IMR-90 (cell line): ENCODE measurements around the gene HOXA2. TPM values are rescaled to one million over a fixed set of nuclear protein-coding genes. Genes with fewer than 3 reads are reported as not detected.
A peak's percentile ranks its signal among the peaks of the same experiment; 100 is the strongest.

Experiments
- ATAC-seq: fragments of 200-7000 bp; cut with Tn5 transposase; 2 replicates; pipeline ENCODE4 v1.9.1; 2020; ENCODE audit warnings: low read depth, mild to moderate bottlenecking, moderate library complexity
- BruUV-seq: library from RNA; stranded (reverse); fragments of 400-500 nt; replicated peaks from 2 replicates; lab custom pipeline; 2021; lab: Mats Ljungman, UMichigan
- CTCF ChIA-PET: fragments of 300-600 bp; formaldehyde crosslinking; extraction: SDS; loops from one replicate; lab custom pipeline; 2021; ENCODE audit warnings: antibody characterized with exemption; lab: Yijun Ruan, JAX
- POLR2A ChIA-PET: fragments of 300-600 bp; sonication (Branson Sonifier 250); formaldehyde crosslinking; loops from one replicate; lab custom pipeline; 2022; ENCODE audit warnings: antibody characterized with exemption; ENCODE audit not compliant: unreplicated experiment; lab: Charles Lee
- DNase-seq: peaks from one replicate; pipeline ENCODE4 v3.0.0; 2013
- H2AFZ ChIP-seq: replicated peaks from 2 replicates; pipeline ENCODE3; 2013; ENCODE audit warnings: low read length, mild to moderate bottlenecking; ENCODE audit not compliant: poor library complexity
- H2AK5ac ChIP-seq: 2 replicates; pipeline ENCODE4 v1.6.1; 2013; ENCODE audit warnings: low read depth, low read length, inconsistent platforms
- H2AK9ac ChIP-seq: replicated peaks from 2 replicates; pipeline ENCODE3; 2013; ENCODE audit warnings: mild to moderate bottlenecking, low read depth, low read length, moderate library complexity; ENCODE audit not compliant: poor library complexity
- H2BK120ac ChIP-seq: 2 replicates; pipeline ENCODE4 v1.6.1; 2013; ENCODE audit warnings: low read depth, low read length, inconsistent platforms
- H2BK15ac ChIP-seq: 3 replicates; pipeline ENCODE4 v1.6.1; 2013; ENCODE audit warnings: low read depth, low read length, inconsistent platforms
- H2BK20ac ChIP-seq: 2 replicates; pipeline ENCODE4 v1.6.1; 2013; ENCODE audit warnings: low read depth, mild to moderate bottlenecking, inconsistent platforms, low read length, moderate library complexity
- H2BK5ac ChIP-seq: 2 replicates; pipeline ENCODE4 v1.6.1; 2013; ENCODE audit warnings: mild to moderate bottlenecking, low read depth, low read length, inconsistent platforms; ENCODE audit not compliant: poor library complexity, severe bottlenecking
- H3K14ac ChIP-seq: replicated peaks from 2 replicates; pipeline ENCODE4 v1.6.1; 2013; ENCODE audit warnings: low read depth, low read length, inconsistent platforms
- H3K18ac ChIP-seq: 2 replicates; pipeline ENCODE4 v1.6.1; 2013; ENCODE audit warnings: low read depth, low read length, control low read depth
- H3K23ac ChIP-seq: 2 replicates; pipeline ENCODE4 v1.6.1; 2013; ENCODE audit warnings: low read depth, low read length, inconsistent platforms
- H3K27ac ChIP-seq: 2 replicates; pipeline ENCODE4 v1.5.1; 2013; ENCODE audit warnings: mild to moderate bottlenecking, control low read depth, low read length; ENCODE audit not compliant: insufficient read depth
- H3K27me3 ChIP-seq: 2 replicates; pipeline ENCODE4 v1.6.1; 2013; ENCODE audit warnings: low read length; ENCODE audit not compliant: control insufficient read depth, insufficient read depth
- H3K36me3 ChIP-seq: 2 replicates; pipeline ENCODE4 v1.6.1; 2013; ENCODE audit warnings: low read length, mixed read lengths; ENCODE audit not compliant: control insufficient read depth, insufficient read depth
- H3K4ac ChIP-seq: 2 replicates; pipeline ENCODE4 v1.6.1; 2013; ENCODE audit warnings: low read depth, low read length, inconsistent platforms
- H3K4me1 ChIP-seq: 2 replicates; pipeline ENCODE4 v1.6.1; 2013; ENCODE audit warnings: low read length, mixed read lengths; ENCODE audit not compliant: control insufficient read depth, insufficient read depth
- H3K4me2 ChIP-seq: 2 replicates; pipeline ENCODE4 v1.6.1; 2013; ENCODE audit warnings: low read depth, mild to moderate bottlenecking, control low read depth, low read length, moderate library complexity
- H3K4me3 ChIP-seq: 2 replicates; pipeline ENCODE4 v1.5.1; 2013; ENCODE audit warnings: low read depth, mild to moderate bottlenecking, control low read depth, low read length, moderate library complexity; ENCODE audit not compliant: insufficient read depth
- H3K56ac ChIP-seq: 2 replicates; pipeline ENCODE4 v1.6.1; 2013; ENCODE audit warnings: low read length, inconsistent platforms; ENCODE audit not compliant: insufficient read depth; ENCODE audit errors: extremely low read depth
- H3K79me1 ChIP-seq, 2 experiments: 2 replicates each; pipeline ENCODE4 v1.6.1; 2013; ENCODE audit warnings: low read length in 2 of 2, inconsistent platforms in 1 of 2, low read depth in 1 of 2
- H3K9ac ChIP-seq: 2 replicates; pipeline ENCODE4 v1.6.1; 2013; ENCODE audit warnings: low read depth, low read length, control low read depth
- H3K9me1 ChIP-seq: 2 replicates; pipeline ENCODE4 v1.6.1; 2013; ENCODE audit warnings: low read length, inconsistent platforms; ENCODE audit not compliant: insufficient read depth
- H3K9me3 ChIP-seq: 2 replicates; pipeline ENCODE4 v1.6.1; 2013; ENCODE audit warnings: low read length; ENCODE audit not compliant: control insufficient read depth, insufficient read depth
- H4K20me1 ChIP-seq: 2 replicates; pipeline ENCODE4 v1.6.1; 2013; ENCODE audit warnings: low read length, inconsistent platforms; ENCODE audit not compliant: insufficient read depth
- H4K5ac ChIP-seq: 2 replicates; pipeline ENCODE4 v1.6.1; 2013; ENCODE audit warnings: mild to moderate bottlenecking, low read depth, low read length, control low read depth
- H4K8ac ChIP-seq, 2 experiments: 2 replicates each; pipeline ENCODE4 v1.6.1; 2013; ENCODE audit warnings: low read depth in 2 of 2, low read length in 2 of 2, control low read depth in 1 of 2, inconsistent platforms in 1 of 2
- H4K91ac ChIP-seq: 2 replicates; pipeline ENCODE4 v1.6.1; 2013; ENCODE audit warnings: low read depth, low read length, inconsistent platforms; ENCODE audit not compliant: insufficient read depth
- CTCF ChIP-seq: conservative IDR thresholded peaks from 2 replicates; pipeline ENCODE4 v1.5.1; 2012; ENCODE audit warnings: mild to moderate bottlenecking, low read depth, low read length, improper control_type of control experiment
- MAFK ChIP-seq: IDR thresholded peaks from 2 replicates; pipeline ENCODE4 v1.6.1; 2012; ENCODE audit warnings: low read depth, low read length, improper control_type of control experiment
- MXI1 ChIP-seq: IDR thresholded peaks from 2 replicates; pipeline ENCODE4 v1.6.1; 2012; ENCODE audit warnings: low read depth, mild to moderate bottlenecking, low read length, moderate library complexity, borderline replicate concordance
- NFE2L2 ChIP-seq: fragments of 150-350 bp; IDR thresholded peaks from 2 replicates; pipeline ENCODE4 v1.6.1; 2016; ENCODE audit warnings: low read depth, mild to moderate bottlenecking, low read length
- POLR2A ChIP-seq: IDR thresholded peaks from 2 replicates; pipeline ENCODE4 v1.6.1; 2012; ENCODE audit warnings: mild to moderate bottlenecking, low read depth, low read length
- RAD21 ChIP-seq: IDR thresholded peaks from 2 replicates; pipeline ENCODE4 v1.6.1; 2012; ENCODE audit warnings: low read length, improper control_type of control experiment
- RCOR1 ChIP-seq: IDR thresholded peaks from 2 replicates; pipeline ENCODE4 v1.6.1; 2012; ENCODE audit warnings: mild to moderate bottlenecking, low read length, improper control_type of control experiment; ENCODE audit not compliant: insufficient replicate concordance
- WGBS, 2 experiments: methylation state at CpG; one replicate each; pipeline versions ENCODE4 v1.1.5 to v1.1.7; 2013; ENCODE audit warnings: missing lambda C conversion rate in 2 of 2; ENCODE audit not compliant: insufficient read length in 1 of 2; ENCODE audit errors: extremely low coverage in 2 of 2; 5-methylcytosine and 5-hydroxymethylcytosine counted together
- dilution Hi-C: fragments of 300-500 bp; cut with HindIII; formaldehyde crosslinking; loops from one replicate; pipeline ENCODE4 v1.14.3; 2018; ENCODE audit warnings: low sequenced_read_pairs; ENCODE audit not compliant: unreplicated experiment
- in situ Hi-C: fragments of 300-500 bp; cut with MboI; formaldehyde crosslinking; loops from 3 replicates; pipeline ENCODE4 v1.14.3; 2019; ENCODE audit warnings: low sequenced_read_pairs, inconsistent platforms, mixed read lengths
- intact Hi-C: fragments of 100-400 bp; cut with micrococcal nuclease; formaldehyde crosslinking; loops from 2 replicates; pipeline ENCODE4 v1.10.0; 2022
- polyA plus RNA-seq, 3 experiments: library from polyadenylated mRNA; depleted of rRNA; stranded (reverse); fragments of >200 nt; gene quantifications; 2 replicates each; pipeline ENCODE4 v1.2.3, GENCODE V29; 2012; ENCODE audit warnings: low replicate concordance in 1 of 3
- total RNA-seq: library from RNA; depleted of rRNA; stranded (reverse); fragments of >200 nt; gene quantifications from 2 replicates; pipeline ENCODE4 v1.2.3, GENCODE V29; 2012

Gene HOXA2
- total and polyA plus RNA-seq, 2 of the 4 experiments (the other 2 are of a cell fraction), result 1.6 to 3.9 TPM

- H3K9ac ChIP-seq, result peak overlapping the region; percentile 99
- POLR2A ChIA-PET, result interaction anchor here (1.3 to 1.6 kb wide), 3 partner anchors 9 to 16 kb away, joined by 3 to 14 read pairs (median 3); no protein-coding TSS in a partner anchor
Measured at GRCh38 chr7:27099453-27100370, 2.8 kb downstream of the HOXA2 start.

More at GRCh38 chr7:27099453-27100370, 2.8 kb downstream of the HOXA2 start:
- CTCF ChIA-PET, result interaction anchor here (0.5 to 1.6 kb wide), 5 partner anchors 31 to 412 kb away, joined by 3 to 4 read pairs (median 3); partner anchors contain the start of gene HOXA4
- Histone ChIP-seq H2BK5ac (peak overlapping the region; percentile 91), H3K4me1 (peaks cover 23% of the 10 kb centered on the region), H3K27ac (peak overlapping the region; percentile 98; the same call in 1 of the 2 replicates), H3K56ac (peak overlapping the region; percentile 55; the same call in 1 of the 2 replicates), H2AFZ (no peak overlapping the region), H3K4ac (peak overlapping the region; percentile 79), H3K4me3 (peak overlapping the region; percentile 92), H3K23ac (peak overlapping the region; percentile 94), H3K27me3 (no peaks in the 10 kb centered on the region), H2BK20ac (0 out of 2 replicates have a peak overlapping the region, but pooled peaks have one; percentile 38), H2AK9ac (no peak overlapping the region), H4K8ac (peak overlapping the region; percentile 24 to 65; a peak in 3 of 4 replicates), H3K4me2 (peak overlapping the region; percentile 80), H2AK5ac (peak overlapping the region; percentile 72; the same call in 1 of the 2 replicates), H4K20me1 (peaks cover 13% of the 10 kb centered on the region), H3K36me3 (peaks cover 10% of the 10 kb centered on the region), H2BK120ac (peak overlapping the region; percentile 68), H3K9me3 (no peaks in the 10 kb centered on the region), H2BK15ac (no peak overlapping the region; the same call in 2 of the 3 replicates), H4K5ac (peak overlapping the region; percentile 89; the same call in 1 of the 2 replicates), H3K14ac (peak overlapping the region; percentile 90), H3K9me1 (no peaks in the 10 kb centered on the region), H4K91ac (peak overlapping the region; percentile 88), H3K18ac (peak overlapping the region; percentile 76), H3K79me1 (peaks cover 9 to 34% of the 10 kb centered on the region in 2 experiments; a peak in 3 of 4 replicates)
- intact Hi-C loops, result loop anchor here (2.0 kb wide), 2 partner anchors 15 to 23 kb away; no protein-coding TSS in a partner anchor
- no CpG with 5 or more reads among the region's 8 CpGs for WGBS, 2 experiments
- no TSS peak for BruUV-seq
- DNase-seq, result peak; percentile 46
- no peak for ATAC-seq
- TF ChIP-seq CTCF, result no peak
- TF ChIP-seq RCOR1, result no peak
- no peak for TF ChIP-seq MAFK
- TF ChIP-seq NFE2L2, result no peak
- no peak for TF ChIP-seq MXI1
- no peak for TF ChIP-seq RAD21
- TF ChIP-seq POLR2A, result no peak
- in situ Hi-C loops, result loop anchor here (5.0 to 10.0 kb wide), 4 partner anchors 43 to 1237 kb away; partner anchors contain the start of gene HOXA5
- dilution Hi-C loops, result no loop called here
